ENCODE measurements around the gene ARHGEF17. TPM values are rescaled to one million over a fixed set of nuclear protein-coding genes. Genes with fewer than 3 reads are reported as not detected.

The ARHGEF17 gene
- total and polyA plus RNA-seq, 2 of the 8 experiments (the other 6 are each of a cell fraction or from before 2014, with no cell fraction given) = 11.3 to 14.6 TPM

DNA sequence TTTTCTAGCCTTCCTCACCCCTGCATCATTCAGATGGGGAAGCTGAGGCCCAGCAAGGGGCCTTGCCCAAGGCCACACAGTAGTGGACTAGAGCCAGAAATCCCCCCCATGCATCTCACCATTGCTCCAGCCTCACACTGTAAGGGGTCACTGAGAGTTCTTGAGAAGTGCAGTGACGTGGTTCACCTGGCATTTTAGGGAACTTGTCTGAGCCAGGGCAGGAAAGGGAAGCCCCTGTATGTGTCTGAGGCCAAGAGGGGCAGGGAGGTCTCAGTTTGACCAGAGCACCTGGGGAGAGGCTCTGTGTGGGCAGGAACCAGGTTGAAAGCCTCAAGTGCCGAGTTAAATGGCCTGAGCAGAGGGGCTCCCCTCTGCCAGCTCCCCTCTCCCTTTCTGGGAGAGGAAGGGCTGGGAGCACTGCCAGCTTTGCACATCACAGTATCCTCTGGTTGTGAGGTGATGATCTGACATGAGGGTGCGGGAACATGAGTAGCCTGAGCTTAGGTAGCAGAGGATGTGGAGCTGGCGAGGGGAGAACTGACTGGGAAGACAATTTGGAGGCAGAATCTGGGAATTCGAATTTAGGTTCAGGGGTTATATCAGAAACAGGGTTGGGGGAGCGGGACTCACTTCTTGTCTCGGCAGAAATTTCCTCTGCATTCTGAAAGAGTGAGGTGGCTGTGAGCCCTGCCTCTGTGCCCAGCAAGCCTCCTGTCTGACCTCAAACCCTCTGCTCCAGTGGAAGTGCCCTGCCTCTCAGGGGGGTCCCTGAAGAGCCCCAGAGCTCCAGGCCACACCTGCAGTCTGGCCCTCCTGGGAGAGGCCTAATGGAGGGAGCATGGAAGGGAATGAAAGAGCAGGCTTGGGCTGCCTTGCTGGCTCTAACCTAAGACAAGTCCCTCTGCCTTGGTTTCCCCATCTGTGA, 14.6 kb downstream of the ARHGEF17 start:
- FAIRE-seq = no peak
- no peak overlapping the region for H3K14ac ChIP-seq (ENCODE audit: insufficient read length)
- peak overlapping the region; percentile 70 for H2BK12ac ChIP-seq (ENCODE audit: low read depth, low read length)
- H3K79me2 ChIP-seq (ENCODE audit: control insufficient read depth in 1 of 2, insufficient read depth in 2 of 2, low read length in 2 of 2) = no peaks in the 10 kb centered on the region
- H3K4me3 ChIP-seq (ENCODE audit: extremely low read depth in 1 of 4, insufficient read depth in 2 of 4, low read depth in 3 of 4, low read length in 4 of 4) = no peak overlapping the region
- POLR2A ChIA-PET (ENCODE audit: partially characterized antibody) = interaction anchor here (1.0 to 10.7 kb wide), 5 partner anchors 8 to 74 kb away, joined by 3 to 91 read pairs (median 4); partner anchors contain the start of gene ARHGEF17
- H3K9me3 ChIP-seq (ENCODE audit: insufficient read depth in 2 of 2, low read depth in 1 of 2, low read length in 1 of 2) = no peaks in the 10 kb centered on the region
- TF ChIP-seq RFX5 (IDR thresholded peaks at IDR 0.05; ENCODE audit: borderline replicate concordance, low read depth, low read length) (no peak), RAD21 (IDR thresholded peaks at IDR 0.05 in 1 of 2, conservative IDR thresholded peaks at IDR 0.05 in 1 of 2; ENCODE audit: low read depth in 2 of 2, low read length in 2 of 2) (no peak)
- H2AK5ac ChIP-seq (ENCODE audit: low read depth, low read length) = no peak overlapping the region; the same call in 1 of the 2 replicates
- CTCF ChIA-PET (ENCODE audit: partially characterized antibody) = interaction anchor here (0.6 to 25.1 kb wide), 14 partner anchors 9 to 80 kb away, joined by 3 to 383 read pairs (median 4); partner anchors contain the start of gene ARHGEF17
- peaks cover 0 to 12% (median 4%) of the 10 kb centered on the region in 4 experiments; a peak in 3 of 7 replicates for H3K27me3 ChIP-seq (replicated peaks in 1 of 4; ENCODE audit: control insufficient read depth in 3 of 4, extremely low read depth in 1 of 4, insufficient read depth in 3 of 4, low read length in 3 of 4)
- no peak overlapping the region for H3K27ac ChIP-seq (ENCODE audit: low read depth, low read length)
- no peak overlapping the region for H3K18ac ChIP-seq (ENCODE audit: extremely low read depth, low read length)
- H2BK20ac ChIP-seq (ENCODE audit: low read length) = no peak overlapping the region
- H3K9ac ChIP-seq (replicated peaks in 1 of 4; ENCODE audit: extremely low read depth in 1 of 4, low read depth in 3 of 4, low read length in 3 of 4) = no peak overlapping the region
- no peaks in the 10 kb centered on the region for H3K23me2 ChIP-seq (ENCODE audit: low read depth, low read length)
- H3K4me2 ChIP-seq (ENCODE audit: insufficient read depth in 1 of 2, low read depth in 2 of 2, low read length in 2 of 2) = peak overlapping the region; percentile 12 to 47; a peak in 2 of 4 replicates
- no peak overlapping the region for H4K8ac ChIP-seq (ENCODE audit: extremely low read depth, insufficient read depth, low read length)
- H3K56ac ChIP-seq (replicated peaks; ENCODE audit: insufficient read length, low read depth, low read length) = no peak overlapping the region
- no peak overlapping the region for H4K91ac ChIP-seq (replicated peaks; ENCODE audit: insufficient read length, low read length)
- H4K5ac ChIP-seq (ENCODE audit: insufficient read length, low read depth, low read length) = no peak overlapping the region
- H3K79me1 ChIP-seq (ENCODE audit: low read depth, low read length) = 0 out of 2 replicates have a peak, but pooled peaks cover 3% of the 10 kb centered on the region
- no peak overlapping the region for H3K23ac ChIP-seq (ENCODE audit: insufficient read length)
- no peak overlapping the region for H2BK120ac ChIP-seq (replicated peaks; ENCODE audit: low read depth, low read length)
- 84% methylated on average over 7 of the region's 7 CpGs; no CpG with 5 or more reads in 1 of the 2 experiments for whole genome bisulfite sequencing, 2 experiments (ENCODE audit: extremely low coverage in 1 of 2, insufficient coverage in 1 of 2, insufficient read length in 1 of 2, insufficient replicate concordance in 2 of 2, low coverage in 1 of 2, low lambda C conversion rate in 2 of 2, missing lambda C conversion rate in 1 of 2)
- no peak overlapping the region for H3K4ac ChIP-seq (replicated peaks; ENCODE audit: insufficient read length, low read depth, low read length)
- H3K4me1 ChIP-seq (replicated peaks in 1 of 4; ENCODE audit: control insufficient read depth in 3 of 4, insufficient read depth in 4 of 4, low read length in 3 of 4) = peaks cover 15 to 28% (median 20%) of the 10 kb centered on the region in 4 experiments
- no peak overlapping the region for H2AFZ ChIP-seq (ENCODE audit: low read length)
- H4K20me1 ChIP-seq (replicated peaks in 1 of 2; ENCODE audit: control insufficient read depth in 1 of 2, insufficient read depth in 2 of 2, low read length in 2 of 2) = peaks cover 7 to 9% of the 10 kb centered on the region in 2 experiments
- no peaks in the 10 kb centered on the region for H3K36me3 ChIP-seq (ENCODE audit: control insufficient read depth in 2 of 4, insufficient read depth in 4 of 4, low read length in 3 of 4)
- peak overlapping the region; percentile 56; the same call in 1 of the 2 replicates for H2BK5ac ChIP-seq (ENCODE audit: low read depth, low read length)
- peak overlapping the region; percentile 21; the same call in 1 of the 2 replicates for H2BK15ac ChIP-seq (ENCODE audit: low read length)
- no peak for DNase-seq (ENCODE audit: low read depth in 1 of 2, low spot score in 2 of 2)

All from H1 (cell line).